Measurements from ENCODE around the gene ZNF507.
"Not testable (repeated sequence)": the region's sequence is repeated elsewhere in the genome, so short reads cannot be mapped to it uniquely, and the experiment has no call there.

Gene ZNF507

GRCh38 chr19:32407004-32407992, 61.9 kb downstream of the ZNF507 start:
- no peak for DNase-seq (ENCODE audit: low read depth in 2 of 2)

GRCh38 chr19:32415246-32415645, 69.8 kb downstream of the ZNF507 start:
- no peak for DNase-seq (ENCODE audit: low read depth in 2 of 2)

- DNase-seq (ENCODE audit: low read depth in 2 of 2), result no peak
Observed at GRCh38 chr19:32415669-32416068, 70.3 kb downstream of the ZNF507 start.

GRCh38 chr19:32416749-32417456, 71.5 kb downstream of the ZNF507 start:
- DNase-seq (ENCODE audit: low read depth in 2 of 2), result no peak

- DNase-seq (ENCODE audit: low read depth in 2 of 2), result no peak
Observed at GRCh38 chr19:32418155-32418554, 72.7 kb downstream of the ZNF507 start.

- DNase-seq (ENCODE audit: low read depth in 2 of 2), result no peak
Observed at GRCh38 chr19:32421589-32422361, 76.4 kb downstream of the ZNF507 start.

GRCh38 chr19:32422435-32422834, 77.0 kb downstream of the ZNF507 start:
- DNase-seq (ENCODE audit: low read depth in 2 of 2), result no peak

GRCh38 chr19:32423944-32424343, 78.5 kb downstream of the ZNF507 start:
- not testable (repeated sequence) for DNase-seq (ENCODE audit: low read depth in 2 of 2)

- no peak for DNase-seq (ENCODE audit: low read depth in 2 of 2)
Observed at GRCh38 chr19:32427536-32427935, 82.1 kb downstream of the ZNF507 start.

GRCh38 chr19:32436692-32437091, 91.3 kb downstream of the ZNF507 start:
- DNase-seq (ENCODE audit: low read depth in 2 of 2), result no peak

GRCh38 chr19:32437096-32437495, 91.7 kb downstream of the ZNF507 start:
- no peak for DNase-seq (ENCODE audit: low read depth in 2 of 2)

Measured in stimulated activated CD4-positive, alpha-beta T cell treated with anti-CD3 and anti-CD28 coated beads, Interleukin-1b, Interleukin-23, amount 100 ng/mL, for 4 hours (primary cell).